HG03575 (cell line): ENCODE data around the gene SEPTIN2.
"Not testable (repeated sequence)": the region's sequence is repeated elsewhere in the genome, so short reads cannot be mapped to it uniquely, and the experiment has no call there.

ENCODE experiments used
- ATAC-seq: cut with Tn5 transposase; IDR thresholded peaks from one replicate; pipeline ENCODE4 v1.9.1; 2021; ENCODE audit not compliant: unreplicated experiment, insufficient number of reproducible peaks, low FRiP score; ENCODE audit errors: extremely low read depth

SEPTIN2 gene

DNA sequence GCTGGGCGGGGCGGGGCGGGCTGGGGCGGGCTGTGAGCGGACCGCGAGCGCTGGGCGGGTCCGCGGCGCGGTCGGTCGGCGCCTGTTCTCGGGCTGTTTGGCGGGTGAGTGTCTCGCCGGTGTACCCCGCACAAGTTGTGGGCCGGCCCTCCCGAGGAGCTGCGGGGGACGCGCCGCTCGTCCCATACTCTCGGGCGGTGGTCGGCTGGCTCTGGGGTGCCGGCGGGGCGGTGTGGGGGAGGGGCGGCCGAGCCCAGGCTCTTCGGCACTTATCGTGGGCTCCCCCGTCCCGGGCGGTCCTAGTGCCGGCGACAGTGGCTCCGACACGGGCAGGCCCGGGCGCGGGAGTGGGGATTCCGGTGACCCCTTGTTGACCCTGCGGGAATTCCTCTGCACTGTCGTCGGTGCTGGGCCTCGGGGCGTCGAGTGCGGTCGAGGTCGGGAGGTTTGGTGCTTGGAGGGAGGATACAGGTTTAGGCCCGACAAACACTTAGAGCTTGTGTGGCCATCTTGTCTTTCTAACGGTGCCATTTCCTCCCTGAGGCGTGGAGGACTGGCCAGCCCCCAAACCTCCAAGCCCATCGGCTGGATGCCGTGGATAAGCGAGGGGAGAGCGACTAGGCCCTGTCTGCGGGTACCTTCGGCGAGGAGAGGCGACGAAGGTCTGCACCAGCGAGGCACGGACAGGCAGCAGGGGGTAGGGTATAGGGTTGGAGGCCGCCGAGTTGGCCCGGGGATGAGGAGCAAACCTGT lies at the start of gene SEPTIN2:
Gene SEPTIN2, plus strand, starts transcription at position 47 of the 753 bp plus-strand sequence. CDS start 8,308 bp downstream, outside the sequence.
- peak; percentile 1 for ATAC-seq

DNA sequence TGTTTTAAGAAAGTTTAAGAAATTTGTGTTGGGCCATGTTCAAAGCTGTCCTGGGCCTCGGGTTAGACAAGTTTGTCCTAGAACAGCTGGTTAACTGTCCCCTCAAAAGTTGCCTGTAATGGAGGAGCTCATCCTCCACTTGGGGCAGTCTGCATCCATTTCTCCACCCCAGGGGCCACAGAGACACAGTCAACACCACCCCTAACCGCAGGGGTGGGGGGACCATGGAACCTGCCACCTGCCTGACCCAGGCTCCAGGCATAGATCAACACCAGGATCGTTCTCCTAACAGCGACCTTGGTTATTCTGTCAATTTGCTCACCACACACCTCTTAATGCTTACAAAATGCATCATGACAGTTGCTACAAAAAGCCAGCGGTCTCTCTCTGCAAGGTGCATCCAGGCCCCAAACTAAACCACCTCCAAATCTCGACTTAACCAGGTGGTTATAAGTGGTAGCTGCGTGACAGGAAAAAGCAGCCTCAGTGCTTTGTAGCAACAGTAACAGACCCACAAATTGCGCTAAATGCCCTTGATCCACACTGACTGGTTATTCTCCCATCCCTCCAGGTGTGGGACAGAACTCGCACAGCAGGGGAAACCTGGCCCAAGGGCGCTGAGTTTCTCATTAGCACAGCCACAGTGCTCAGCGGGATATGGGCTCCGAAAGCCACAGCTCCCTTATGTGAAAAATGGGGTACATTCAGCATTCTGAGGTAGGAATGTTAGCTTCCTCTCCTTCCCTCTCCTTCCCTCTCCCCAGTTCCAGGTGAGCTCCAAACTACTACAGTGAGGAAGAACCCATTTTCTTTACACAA lies 48.3 kb upstream of the SEPTIN2 start:
- ATAC-seq = no peak

DNA sequence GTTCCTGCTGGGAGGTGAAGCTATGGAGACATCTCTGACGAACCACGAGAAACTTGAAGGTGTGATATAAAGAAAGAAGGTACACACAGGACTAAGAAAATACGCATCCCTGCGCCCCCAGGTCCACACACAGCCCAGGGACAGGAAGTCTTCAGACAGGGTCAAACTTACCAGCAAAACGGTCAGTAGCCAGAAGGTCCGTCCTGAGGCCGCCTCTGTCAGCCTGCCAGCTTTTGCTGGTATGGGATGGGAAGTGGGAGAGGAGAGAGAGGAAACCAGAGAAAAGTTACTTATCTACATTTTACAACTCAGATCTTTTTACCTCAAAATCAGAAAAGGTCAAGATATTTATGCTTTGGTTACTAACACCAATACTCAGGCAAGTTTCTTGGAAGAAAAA lies 47.4 kb upstream of the SEPTIN2 start:
- ATAC-seq = no peak

DNA sequence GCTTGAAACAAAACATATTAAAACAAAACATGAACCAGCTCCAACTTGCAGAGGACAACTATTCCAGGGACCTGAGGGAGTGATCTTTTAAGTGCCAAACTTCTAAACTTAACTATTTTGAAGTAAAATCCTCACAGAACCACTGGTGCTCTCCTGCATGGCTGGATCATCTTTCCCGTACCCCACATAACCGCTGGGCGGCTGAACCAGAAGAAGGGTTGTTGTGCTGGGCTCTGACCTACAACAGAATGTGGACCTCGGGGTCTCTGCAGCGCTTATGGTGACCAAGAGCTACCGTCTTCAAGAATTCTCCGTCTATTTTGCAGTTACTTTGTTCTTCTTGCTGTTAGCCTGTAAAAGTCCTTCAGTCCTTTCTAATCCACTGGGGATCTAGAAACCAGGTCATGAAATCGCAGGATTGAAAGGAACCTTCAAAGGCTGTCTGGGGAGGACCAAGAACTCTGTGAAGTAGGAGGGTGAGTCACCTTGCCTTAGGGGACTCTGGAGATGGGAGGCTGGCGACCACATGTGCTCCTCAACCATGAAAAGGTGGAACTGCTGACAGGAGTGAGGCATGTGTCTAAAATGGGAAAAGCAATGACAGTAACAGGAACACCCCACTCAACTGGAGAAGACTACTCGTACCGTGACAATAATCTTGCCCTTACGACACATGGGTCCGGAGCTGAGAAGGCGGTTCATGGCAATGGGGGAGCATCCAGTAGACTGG lies 46.8 kb upstream of the SEPTIN2 start:
- ATAC-seq = no peak

DNA sequence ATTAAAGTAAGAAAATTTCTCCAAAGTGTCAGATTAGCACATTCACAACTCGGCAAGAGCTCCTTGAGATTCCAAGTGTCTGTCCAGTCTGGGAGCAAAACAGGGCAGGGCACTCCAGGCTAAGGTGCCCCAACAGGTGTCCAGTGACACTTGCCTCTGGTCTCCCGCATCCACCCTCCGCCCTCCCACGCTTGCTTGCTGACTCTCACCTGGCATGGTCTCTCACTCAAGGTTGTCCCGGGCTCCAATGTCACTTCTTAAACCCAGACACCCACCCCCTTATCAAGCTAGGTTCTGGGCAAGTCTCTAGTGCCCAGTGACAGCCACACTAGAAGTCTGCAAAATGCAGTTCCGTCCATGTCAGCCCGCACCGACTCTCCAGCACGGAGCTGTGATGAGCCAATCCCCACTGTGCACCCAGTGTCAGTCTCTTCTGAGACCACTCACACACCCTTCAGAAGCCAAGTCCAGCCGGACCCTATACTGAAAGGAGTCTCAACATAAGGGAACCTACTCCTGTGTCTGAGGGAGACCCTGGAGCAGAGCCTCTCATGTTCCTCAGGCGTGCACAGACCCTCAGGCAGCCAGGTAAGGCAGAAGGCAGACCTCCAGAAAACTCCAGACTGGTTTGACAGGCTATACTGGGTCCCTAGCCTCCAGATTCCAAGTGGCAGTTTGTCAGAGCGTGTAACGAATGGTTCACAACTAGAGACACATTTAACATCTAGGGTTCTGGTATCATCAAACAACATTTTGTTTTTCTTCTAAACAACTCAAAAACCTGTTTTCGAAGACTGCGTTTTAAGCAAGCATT lies 45.8 kb upstream of the SEPTIN2 start:
- ATAC-seq = no peak

DNA sequence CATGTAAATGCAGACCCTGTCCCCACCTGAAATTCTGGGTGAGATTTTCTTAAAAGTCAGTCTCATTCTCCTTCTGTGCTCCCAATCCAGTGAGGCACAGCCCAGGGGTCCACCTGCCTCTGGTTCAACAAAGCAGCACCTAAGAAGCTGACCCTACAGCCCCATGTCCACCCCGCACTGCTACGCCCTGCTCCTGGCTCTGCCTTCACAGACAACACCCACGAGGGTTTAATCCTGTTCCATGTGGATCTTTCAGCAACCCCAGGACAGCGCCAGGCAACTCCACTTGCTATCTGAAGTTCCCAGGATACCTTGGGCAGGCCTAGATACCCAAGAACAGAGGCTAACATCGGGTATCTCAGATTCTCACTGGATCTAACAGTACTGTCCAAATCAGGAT lies 45.2 kb upstream of the SEPTIN2 start:
- ATAC-seq = no peak

DNA sequence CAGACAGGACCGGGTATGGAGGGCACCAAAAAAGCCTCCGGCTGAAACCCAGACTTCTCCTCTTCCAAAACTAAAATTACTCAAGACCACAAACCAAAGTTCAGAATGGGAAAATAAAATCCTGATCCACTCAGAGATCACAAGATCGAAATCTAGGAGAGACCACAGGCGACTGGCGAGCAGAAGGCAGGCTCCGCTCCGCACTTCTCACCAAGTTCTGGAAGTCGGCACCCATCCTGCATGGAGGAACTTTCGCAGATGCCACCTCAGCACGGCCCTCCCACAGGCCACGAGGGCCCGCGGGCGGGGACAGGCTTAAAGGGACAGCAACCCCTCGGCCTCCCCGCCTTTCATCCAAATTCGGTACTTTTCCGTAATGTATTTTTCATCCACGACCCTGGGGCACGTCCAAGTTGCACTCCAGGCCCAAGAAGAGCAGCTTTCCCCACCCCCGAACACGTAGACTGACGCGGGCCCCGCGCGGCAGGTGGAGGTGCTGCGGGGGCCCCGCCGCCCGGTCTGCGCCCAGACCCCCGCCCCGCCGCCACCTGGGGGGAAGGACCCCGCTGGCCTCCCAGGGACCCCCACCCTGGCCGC lies 43.9 kb upstream of the SEPTIN2 start:
- ATAC-seq = no peak

DNA sequence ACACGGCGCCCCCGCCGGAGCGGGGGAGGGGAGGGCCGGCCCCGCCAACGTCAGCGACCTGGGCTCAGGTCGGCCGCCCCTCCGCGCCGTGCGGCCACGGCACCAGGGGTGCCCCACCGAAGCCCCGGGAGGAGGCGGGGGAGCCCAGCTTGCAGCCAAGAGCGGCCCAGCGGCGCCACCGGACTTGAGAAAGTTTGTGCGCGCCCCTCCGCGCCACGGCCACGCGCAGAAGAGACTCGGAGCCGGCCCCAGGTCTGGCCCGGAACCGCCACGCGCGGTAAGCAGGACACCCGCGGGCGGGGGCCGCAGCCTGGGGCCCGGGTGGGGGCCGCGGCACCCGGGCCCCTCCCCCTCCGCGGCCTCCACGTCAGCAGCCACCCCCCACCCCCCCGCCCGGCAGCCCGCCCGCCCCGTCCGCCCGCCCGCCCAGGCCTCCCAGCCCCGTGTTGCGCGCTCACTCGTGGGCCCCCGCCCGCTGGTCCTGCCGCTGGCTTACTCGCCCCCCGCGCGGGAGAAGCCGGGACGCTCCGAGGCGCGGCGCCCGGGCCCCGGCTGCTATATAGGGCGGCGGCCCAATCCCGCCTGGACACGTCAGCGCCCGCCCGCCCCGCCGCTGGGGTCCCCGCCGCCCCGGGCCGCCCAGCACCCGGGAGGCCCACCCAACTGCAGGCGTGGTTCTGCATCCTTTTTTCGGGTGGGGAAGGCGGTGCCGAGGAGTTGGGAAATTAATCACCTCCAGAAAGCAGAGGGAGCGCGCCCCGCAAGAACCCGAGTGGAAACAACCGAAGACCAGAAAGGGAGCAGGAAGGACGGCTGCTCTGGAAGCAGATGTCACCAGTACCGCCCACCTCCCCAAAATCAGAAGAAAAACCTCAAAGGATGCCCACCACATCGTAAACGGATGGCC lies 43.2 kb upstream of the SEPTIN2 start:
- no peak for ATAC-seq

DNA sequence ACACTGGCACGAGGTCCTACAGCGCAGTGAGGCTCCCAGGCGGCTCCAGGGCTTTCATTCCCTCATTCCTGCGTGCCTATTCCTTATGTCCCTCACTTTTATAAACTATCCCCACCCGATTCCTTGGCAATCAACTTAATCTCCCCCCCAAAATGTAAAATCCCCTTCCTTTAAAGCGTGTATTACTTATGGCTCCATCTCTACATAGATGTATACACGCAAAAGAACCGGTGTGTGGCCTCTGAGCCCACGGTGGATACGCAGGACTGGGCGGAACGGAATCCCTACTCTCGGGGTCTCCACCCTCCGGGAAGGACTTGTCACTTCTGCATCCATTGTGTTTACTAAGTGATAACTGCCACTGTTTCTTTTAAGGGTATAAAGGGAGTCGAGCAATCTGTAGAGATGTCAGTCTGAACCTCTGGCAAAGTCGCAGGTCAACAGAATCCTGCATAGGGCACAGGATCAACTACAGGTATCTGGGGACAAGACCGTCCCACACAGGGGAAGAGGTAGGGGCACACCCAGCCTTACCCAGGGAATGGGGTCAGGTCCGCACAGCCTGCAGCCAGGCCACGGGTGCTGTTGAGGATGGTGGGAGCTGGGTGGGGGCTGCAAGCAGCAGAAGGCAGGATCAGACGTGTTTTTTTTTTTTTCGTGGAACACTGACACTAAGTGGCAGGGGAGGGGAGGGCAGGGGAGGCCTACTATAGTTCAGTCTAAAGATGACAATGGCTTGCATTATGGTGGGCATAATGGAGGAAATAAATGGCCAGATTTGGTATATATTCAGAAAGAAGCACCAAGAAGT lies 42.3 kb upstream of the SEPTIN2 start:
- no peak for ATAC-seq

DNA sequence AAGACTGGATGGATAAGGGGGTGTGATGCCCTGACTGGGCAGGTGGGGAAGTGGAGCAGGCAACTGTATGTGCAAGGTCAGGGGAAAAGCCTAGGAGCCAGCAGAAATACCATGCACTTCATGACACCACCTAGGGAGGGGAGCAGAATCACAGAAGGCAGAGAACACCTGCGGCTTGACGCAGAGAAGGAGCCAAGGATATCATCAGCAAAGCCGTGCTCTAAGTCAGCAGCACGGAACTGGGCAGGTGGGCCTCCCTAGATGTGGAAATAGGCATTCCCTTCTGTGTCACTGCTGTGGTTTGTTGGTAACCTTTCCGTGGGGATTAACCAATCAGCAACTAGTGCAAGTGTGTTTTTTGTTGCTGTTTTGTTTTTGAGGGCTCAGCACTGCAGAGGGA lies 41.6 kb upstream of the SEPTIN2 start:
- no peak for ATAC-seq

DNA sequence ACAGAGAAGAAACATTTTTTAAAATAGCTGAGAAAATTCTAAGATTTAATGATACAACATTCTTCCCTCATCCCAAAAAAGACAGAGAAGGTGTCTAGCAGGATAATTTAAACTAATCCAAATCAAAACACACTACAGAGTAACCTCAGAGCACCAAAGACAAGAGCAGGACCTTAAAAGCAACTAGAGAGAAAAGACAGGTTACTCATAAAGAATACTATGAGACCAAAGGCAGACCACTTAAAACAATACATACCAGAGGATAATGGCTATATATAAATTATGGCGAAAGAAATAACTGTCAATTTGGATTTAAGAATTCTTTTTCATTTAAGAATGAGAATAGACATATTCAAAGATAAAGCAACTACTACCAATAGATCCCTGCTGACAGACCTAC lies 40.2 kb upstream of the SEPTIN2 start:
- no peak for ATAC-seq

DNA sequence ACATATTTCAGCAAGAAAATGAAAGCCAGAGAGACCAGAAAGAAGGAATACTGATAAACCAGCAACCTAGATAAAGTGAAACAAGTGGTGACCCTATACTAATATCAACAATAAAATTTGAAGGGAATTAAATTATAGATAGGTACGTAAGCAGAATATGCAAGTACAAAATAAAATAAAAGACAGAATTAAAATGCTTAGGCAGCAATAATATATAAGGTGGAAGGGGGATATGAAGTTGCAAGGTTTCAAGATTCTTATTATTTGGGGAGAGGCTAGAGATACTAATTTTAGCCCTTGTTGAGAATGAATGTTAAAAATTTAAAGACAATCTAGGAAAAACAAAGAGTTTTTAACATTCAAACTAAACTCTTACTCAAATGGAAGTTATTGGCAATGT lies 39.8 kb upstream of the SEPTIN2 start:
- no peak for ATAC-seq

DNA sequence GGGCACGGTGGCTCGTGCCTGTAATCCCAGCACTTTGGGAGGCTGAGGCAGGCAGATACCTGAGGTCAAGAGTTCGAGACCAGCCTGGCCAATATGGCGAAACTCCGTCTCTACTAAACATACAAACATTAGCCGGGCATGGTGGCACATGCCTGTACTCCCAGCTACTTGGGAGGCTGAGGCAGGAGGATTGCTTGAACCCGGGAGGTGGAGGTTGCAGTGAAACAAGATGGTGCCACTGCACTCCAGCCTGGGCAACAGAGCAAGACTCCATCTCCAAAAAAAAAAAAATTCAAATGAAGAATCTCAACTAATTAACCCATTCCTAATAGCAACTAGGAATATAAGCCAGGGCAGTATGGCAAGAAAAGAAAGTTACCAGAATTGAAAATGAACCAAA lies 37.4 kb upstream of the SEPTIN2 start:
- not testable (repeated sequence) for ATAC-seq

DNA sequence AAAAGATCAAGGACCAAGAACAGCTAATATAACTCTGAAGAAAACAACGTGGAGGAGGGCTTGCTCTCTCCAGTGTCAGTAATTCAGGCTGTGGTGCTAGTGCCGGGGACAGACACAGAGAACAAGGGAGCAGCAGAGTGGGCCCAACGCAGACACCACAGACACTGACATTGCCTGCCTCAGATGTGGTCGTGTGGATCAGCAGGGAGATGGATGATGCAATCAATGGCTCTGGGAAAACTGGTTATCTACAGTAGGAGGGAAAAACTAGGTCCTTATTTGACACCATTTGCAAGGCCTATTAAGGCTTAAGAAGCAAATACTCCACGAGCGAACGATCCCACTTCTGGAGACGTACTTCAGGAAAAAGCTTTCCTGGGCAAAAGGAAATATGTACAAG lies 36.3 kb upstream of the SEPTIN2 start:
- ATAC-seq = no peak

DNA sequence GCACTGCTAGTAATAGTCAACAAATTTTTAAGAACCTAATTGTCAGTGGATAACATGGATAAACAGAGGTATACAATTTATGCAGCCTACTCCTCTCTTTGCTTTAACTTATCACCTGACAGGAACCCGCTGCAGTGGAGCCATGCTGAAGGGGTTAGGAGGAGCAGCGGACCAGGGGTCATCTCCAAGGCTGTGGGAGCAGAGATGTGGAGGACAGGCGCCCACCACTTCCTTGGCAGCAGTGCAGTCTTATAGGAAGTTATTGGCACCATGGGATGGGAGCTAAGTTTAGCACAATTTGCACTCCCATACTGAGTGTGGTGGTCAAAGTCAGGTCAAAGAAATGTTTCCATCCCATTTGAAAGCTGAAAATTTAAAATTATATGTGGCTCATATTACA lies 35.9 kb upstream of the SEPTIN2 start:
- ATAC-seq = no peak

DNA sequence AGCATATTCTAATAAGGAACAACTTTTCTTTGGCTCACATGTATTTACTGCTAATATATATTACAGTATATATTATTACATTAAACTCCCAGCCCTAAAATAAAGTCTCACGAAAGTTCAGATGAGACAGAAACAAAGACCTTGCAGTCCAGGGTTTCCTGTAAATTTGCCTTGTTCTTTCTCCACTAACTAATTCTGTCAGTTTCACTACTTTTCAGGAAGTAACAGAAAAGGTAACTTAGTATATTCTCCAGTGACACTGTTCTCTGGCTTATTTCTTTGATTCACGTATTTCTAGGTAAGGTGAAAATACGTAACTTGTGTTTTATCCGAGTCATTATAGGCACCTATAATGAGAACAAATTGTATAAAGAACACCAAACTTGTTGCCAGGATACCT lies 35.4 kb upstream of the SEPTIN2 start:
- ATAC-seq = no peak

DNA sequence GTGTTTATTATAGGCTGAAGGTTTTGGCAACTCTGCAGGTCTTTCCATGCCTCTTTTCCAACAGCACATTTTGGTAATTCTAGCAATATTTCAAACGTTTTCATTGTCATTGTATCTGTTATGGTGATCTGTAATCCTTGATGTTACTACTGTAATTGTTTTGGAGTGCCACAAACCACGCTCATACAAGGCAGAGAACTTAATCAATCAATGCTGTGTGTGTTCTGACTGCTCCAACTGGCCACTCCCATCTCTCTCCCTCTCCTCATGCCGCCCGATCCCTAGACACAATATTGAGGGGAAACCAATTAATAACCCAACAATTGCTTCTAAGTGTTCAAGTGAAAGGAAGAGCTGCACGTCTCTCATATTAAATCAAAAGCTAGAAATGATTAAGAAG lies 33.2 kb upstream of the SEPTIN2 start:
- no peak for ATAC-seq
